Fibroblast of pulmonary artery (primary cell): Measurements from ENCODE around the gene NUCKS1.

ENCODE experiments used
- DNase-seq: peaks from one replicate; pipeline ENCODE4 v3.0.0-alpha.2; 2010; ENCODE audit warnings: low read depth
- H3K4me3 ChIP-seq: replicated peaks from 2 replicates; pipeline ENCODE4 v1.5.1; 2011; ENCODE audit warnings: low read depth, mild to moderate bottlenecking, control low read depth, low read length, moderate library complexity
- CTCF ChIP-seq: IDR thresholded peaks from 2 replicates; pipeline ENCODE4 v1.5.1; 2011; ENCODE audit warnings: mild to moderate bottlenecking, control low read depth, low read length, inconsistent platforms; ENCODE audit errors: missing control alignments

NUCKS1 gene

GRCh38 chr1:205763980-205764379 is 14.0 kb upstream of the NUCKS1 start:
- no peak for DNase-seq
- no peak overlapping the region for H3K4me3 ChIP-seq
- no peak for TF ChIP-seq CTCF

GRCh38 chr1:205760606-205761005 is 10.6 kb upstream of the NUCKS1 start:
- TF ChIP-seq CTCF = no peak
- DNase-seq = no peak
- no peak overlapping the region for H3K4me3 ChIP-seq

GRCh38 chr1:205756552-205756951 is 6.6 kb upstream of the NUCKS1 start:
- TF ChIP-seq CTCF = no peak
- H3K4me3 ChIP-seq = no peak overlapping the region
- DNase-seq = no peak

- DNase-seq = no peak
- no peak for TF ChIP-seq CTCF
- no peak overlapping the region for H3K4me3 ChIP-seq
Observed at GRCh38 chr1:205754857-205755256, 4.9 kb upstream of the NUCKS1 start.

GRCh38 chr1:205751036-205751651 is 1.2 kb upstream of the NUCKS1 start:
- no peak overlapping the region for H3K4me3 ChIP-seq
- DNase-seq = no peak
- no peak for TF ChIP-seq CTCF

- peak overlapping the region; percentile 87 for H3K4me3 ChIP-seq
- TF ChIP-seq CTCF = no peak
- DNase-seq = peak; percentile 97
Observed at GRCh38 chr1:205749234-205750137, 496 bp downstream of the NUCKS1 start.
